Ovary (tissue), 9 donors: ENCODE results near the gene IL1RAPL2. TPM values are rescaled to one million over a fixed set of nuclear protein-coding genes. Genes with fewer than 3 reads are reported as not detected.

Experiments used
- DNase-seq, 5 donors: peaks; one replicate each; pipeline ENCODE4 v3.0.0-alpha.2; 2019 to 2020
- H3K27ac ChIP-seq, 2 donors: fragments of 200-600 bp; one replicate each; pipeline versions ENCODE4 v1.5.1 to v1.8.0; 2019 to 2022
- H3K27me3 ChIP-seq: fragments of 200-600 bp; one replicate; pipeline ENCODE4 v1.8.0; 2022
- H3K36me3 ChIP-seq: fragments of 200-600 bp; sonication (generic); one replicate; pipeline ENCODE4 v1.5.1; 2019
- H3K4me1 ChIP-seq: one replicate; pipeline ENCODE4 v1.8.1; 2013; ENCODE audit warnings: mild to moderate bottlenecking, moderate library complexity; ENCODE audit not compliant: insufficient read depth
- H3K4me3 ChIP-seq: fragments of 200-600 bp; sonication (generic); one replicate; pipeline ENCODE4 v1.5.1; 2017
- H3K9me3 ChIP-seq, 2 donors: fragments of 200-600 bp in 1 of 2; sonication (generic) in 1 of 2; one replicate each; pipeline versions ENCODE4 v1.5.1 to v1.8.1; 2013 to 2019; ENCODE audit warnings: mild to moderate bottlenecking in 1 of 2, moderate library complexity in 1 of 2
- EP300 ChIP-seq: sonication (generic); formaldehyde crosslinking; IDR thresholded peaks from one replicate; pipeline ENCODE4 v1.6.1; 2017; ENCODE audit warnings: antibody characterized with exemption
- POLR2A ChIP-seq: fragments of 450-650 bp; IDR thresholded peaks from one replicate; pipeline ENCODE4 v1.6.1; 2017; ENCODE audit warnings: antibody characterized with exemption, mild to moderate bottlenecking, moderate library complexity
- WGBS, 3 donors: extraction: QIAGEN DNeasy Blood & Tissue Kit in 1 of 3; methylation state at CpG; one replicate each; pipeline versions ENCODE4 v1.1.5 to v1.1.7; 2013 to 2017; 5-methylcytosine and 5-hydroxymethylcytosine counted together
- intact Hi-C, 4 donors: fragments of 100-400 bp; cut with DNase I; formaldehyde crosslinking; loops; one replicate each; pipeline versions ENCODE4 v1.11.0 to v1.15.1; 2022 to 2023
- polyA plus RNA-seq, 2 donors: library from polyadenylated mRNA; stranded (reverse); fragments of 200-250 nt in 1 of 2; fragments of 350-450 nt in 1 of 2; fragmentation: Illumina TruSeq in 1 of 2; extraction: RNeasy Lipid Tissue Mini Kit (QIAGEN cat#74804) in 1 of 2; gene quantifications; one replicate each; pipeline ENCODE4 v1.2.3, GENCODE V29; 2013 to 2014
- total RNA-seq, 7 donors: library from RNA; depleted of rRNA in 2 of 7; stranded (reverse); fragments of >200 nt in 2 of 7; fragmentation: NEBNext Ultra II Directional in 3 of 7; extraction: Animal tissue kit (Norgen Biotek cat#: 25700) in 3 of 7; gene quantifications; one replicate each; pipeline versions ENCODE4 v1.1.0 to v1.2.4, GENCODE V29; 2016 to 2023
- TF ChIP-seq, protein P1 (sequence below), 3 donors: fragments of 450-650 bp in 2 of 3; fragments of 200-600 bp in 1 of 3; IDR thresholded peaks; one replicate each; pipeline versions ENCODE4 v1.5.1 to v1.8.0; 2016 to 2022; ENCODE audit warnings: antibody characterized with exemption in 3 of 3, mild to moderate bottlenecking in 1 of 3
- donor health status: DM: no; HTN: no; CAD: no; lungs with moderate emphysema.
- donor health status: DM: no; HTN: no; CAD: no.
- donor health status: Bipolar disorder and iron deficiency.
- donor health status: DM: yes; HTN: yes; CAD: no.
- donor health status: DM: no; HTN: no; CAD: no.
- donor health status: DM: yes; HTN: yes; CAD: no.

The IL1RAPL2 gene
- total and polyA plus RNA-seq, 9 donors = 0.08 to 1.1 (median 0.32) TPM; not detected in 3

DNA sequence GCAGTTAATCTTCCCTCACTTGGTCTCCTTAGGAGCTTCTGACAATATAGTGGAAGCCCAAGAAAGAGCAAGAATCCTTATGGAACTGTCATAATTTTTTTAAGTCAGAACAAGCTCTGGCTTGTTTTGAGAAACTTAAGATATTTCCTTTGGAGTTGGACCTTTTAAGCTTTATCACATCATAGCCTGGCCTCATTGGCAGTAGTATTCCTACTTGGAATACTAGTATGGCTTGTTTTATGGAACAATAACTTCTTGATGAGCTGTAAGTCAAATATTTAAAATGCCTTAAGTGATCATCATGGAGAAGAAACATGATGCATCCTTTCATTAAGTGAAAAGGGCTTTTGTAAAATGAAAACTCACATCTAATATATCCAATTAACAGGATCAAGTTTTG is 1178.3 kb downstream of the IL1RAPL2 start:
- Histone ChIP-seq H3K36me3 (no peaks in the 10 kb centered on the region), H3K4me3 (no peak overlapping the region), H3K9me3 (no peaks in the 10 kb centered on the region), H3K27ac (no peak overlapping the region), H3K4me1 (no peaks in the 10 kb centered on the region), H3K27me3 (no peaks in the 10 kb centered on the region)
- TF ChIP-seq, protein P1, sequence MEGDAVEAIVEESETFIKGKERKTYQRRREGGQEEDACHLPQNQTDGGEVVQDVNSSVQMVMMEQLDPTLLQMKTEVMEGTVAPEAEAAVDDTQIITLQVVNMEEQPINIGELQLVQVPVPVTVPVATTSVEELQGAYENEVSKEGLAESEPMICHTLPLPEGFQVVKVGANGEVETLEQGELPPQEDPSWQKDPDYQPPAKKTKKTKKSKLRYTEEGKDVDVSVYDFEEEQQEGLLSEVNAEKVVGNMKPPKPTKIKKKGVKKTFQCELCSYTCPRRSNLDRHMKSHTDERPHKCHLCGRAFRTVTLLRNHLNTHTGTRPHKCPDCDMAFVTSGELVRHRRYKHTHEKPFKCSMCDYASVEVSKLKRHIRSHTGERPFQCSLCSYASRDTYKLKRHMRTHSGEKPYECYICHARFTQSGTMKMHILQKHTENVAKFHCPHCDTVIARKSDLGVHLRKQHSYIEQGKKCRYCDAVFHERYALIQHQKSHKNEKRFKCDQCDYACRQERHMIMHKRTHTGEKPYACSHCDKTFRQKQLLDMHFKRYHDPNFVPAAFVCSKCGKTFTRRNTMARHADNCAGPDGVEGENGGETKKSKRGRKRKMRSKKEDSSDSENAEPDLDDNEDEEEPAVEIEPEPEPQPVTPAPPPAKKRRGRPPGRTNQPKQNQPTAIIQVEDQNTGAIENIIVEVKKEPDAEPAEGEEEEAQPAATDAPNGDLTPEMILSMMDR (IDR thresholded peaks at IDR 0.05) = no peak
- TF ChIP-seq POLR2A (no peak), EP300 (no peak)
- intact Hi-C loops = no loop called here
- DNase-seq = no peak

DNA sequence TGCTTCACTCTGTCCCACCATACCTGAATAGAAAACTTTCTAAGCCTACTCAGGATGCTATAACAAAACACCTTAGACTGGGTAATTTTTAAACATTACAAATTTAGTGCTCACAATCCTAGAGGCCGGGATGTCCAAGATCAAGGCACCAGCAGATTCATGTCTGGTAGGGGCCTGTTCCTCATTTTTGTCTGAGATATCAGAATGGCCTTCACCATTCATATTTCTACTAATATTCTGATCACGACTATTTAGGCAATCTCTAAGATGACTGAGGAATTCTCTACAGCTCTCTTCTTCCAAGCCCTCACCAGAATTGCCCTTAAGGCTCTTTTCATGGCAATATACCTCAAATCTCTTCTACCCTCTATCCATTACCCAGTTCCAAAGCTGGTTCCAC is 1178.9 kb downstream of the IL1RAPL2 start:
- Histone ChIP-seq H3K4me3 (no peak overlapping the region), H3K27ac (no peak overlapping the region), H3K9me3 (no peaks in the 10 kb centered on the region), H3K27me3 (no peaks in the 10 kb centered on the region), H3K4me1 (no peaks in the 10 kb centered on the region), H3K36me3 (no peaks in the 10 kb centered on the region)
- DNase-seq = no peak
- intact Hi-C loops = no loop called here
- whole genome bisulfite sequencing, 3 donors = 54 to 56% (median 56%) methylated on average over 2 of the region's 2 CpGs
- TF ChIP-seq POLR2A = no peak
- TF ChIP-seq, protein P1 (IDR thresholded peaks at IDR 0.05) = no peak
- no peak for TF ChIP-seq EP300

DNA sequence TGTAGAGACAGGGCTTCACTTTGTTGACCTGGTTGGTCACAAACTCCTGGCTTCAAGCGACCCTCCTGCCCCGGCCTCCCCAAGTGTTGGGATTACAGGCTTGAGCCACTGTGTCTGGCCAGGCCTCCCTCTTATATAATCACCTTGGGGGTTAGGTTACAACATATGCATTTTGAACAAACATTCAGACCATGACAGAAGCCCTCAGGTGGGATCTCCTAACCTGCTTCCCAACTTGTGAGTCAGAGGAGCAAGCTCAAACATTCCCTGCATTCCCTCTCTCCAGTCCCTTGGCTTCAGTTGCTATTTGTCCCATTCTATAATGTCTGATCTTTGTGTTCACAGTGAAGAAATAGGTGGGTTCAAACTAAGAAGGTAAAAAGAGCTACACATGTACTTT is 1179.9 kb downstream of the IL1RAPL2 start:
- DNase-seq = no peak
- TF ChIP-seq, protein P1 (IDR thresholded peaks at IDR 0.05) = no peak
- no peak for TF ChIP-seq POLR2A
- TF ChIP-seq EP300 = no peak
- Histone ChIP-seq H3K9me3 (no peaks in the 10 kb centered on the region), H3K27me3 (no peaks in the 10 kb centered on the region), H3K4me1 (no peaks in the 10 kb centered on the region), H3K36me3 (no peaks in the 10 kb centered on the region), H3K4me3 (no peak overlapping the region), H3K27ac (no peak overlapping the region)
- intact Hi-C loops = no loop called here
- 63 to 84% (median 70%) methylated on average over 2 of the region's 2 CpGs for WGBS, 3 donors

DNA sequence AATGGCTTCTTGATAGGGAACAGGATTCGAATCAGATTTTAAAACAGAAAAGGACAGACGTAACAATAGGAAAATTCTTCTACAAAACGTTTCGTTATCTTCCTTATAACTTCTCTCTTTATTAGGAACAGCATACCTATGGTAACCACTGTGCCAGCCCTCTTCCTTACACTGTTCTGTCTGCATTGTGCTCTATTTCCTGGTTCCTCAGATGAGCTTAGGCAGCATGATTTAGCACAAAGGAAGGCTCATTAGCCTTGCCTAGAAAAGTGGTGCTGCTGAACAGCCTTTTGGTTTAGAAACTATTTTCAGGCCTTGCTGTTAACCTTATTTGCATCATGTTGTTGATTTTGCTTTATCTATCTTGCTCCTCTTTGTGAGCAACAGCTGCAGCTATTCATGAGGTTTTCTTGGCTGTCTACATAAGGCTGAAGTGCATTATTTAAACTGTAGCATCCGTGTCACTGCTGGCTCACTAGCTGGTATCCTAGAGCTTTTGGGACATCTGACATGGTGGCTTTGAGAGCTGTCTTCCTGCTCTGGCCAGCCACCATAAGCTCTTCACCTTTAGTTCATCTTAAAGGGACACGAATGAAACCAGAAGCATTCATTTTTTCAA is 1186.4 kb downstream of the IL1RAPL2 start:
- Histone ChIP-seq H3K4me3 (no peak overlapping the region), H3K27me3 (no peaks in the 10 kb centered on the region), H3K27ac (peak overlapping the region in 1 of 2 donors; percentile 29), H3K36me3 (no peaks in the 10 kb centered on the region), H3K9me3 (no peaks in the 10 kb centered on the region), H3K4me1 (no peaks in the 10 kb centered on the region)
- no peak for DNase-seq
- TF ChIP-seq EP300 (no peak), POLR2A (no peak)
- TF ChIP-seq, protein P1 (IDR thresholded peaks at IDR 0.05) = no peak
- intact Hi-C loops = no loop called here
- WGBS, 3 donors = 27 to 44% (median 40%) methylated on average over 6 of the region's 6 CpGs
